Aorta (tissue), 5 donors: ENCODE measurements around the gene PAX7. TPM values are rescaled to one million over a fixed set of nuclear protein-coding genes. Genes with fewer than 3 reads are reported as not detected.

Experiments
- ATAC-seq: fragments of 200-7000 bp; cut with Tn5 transposase; one replicate; pipeline ENCODE4 v1.9.1; 2022; ENCODE audit warnings: moderate library complexity; ENCODE audit not compliant: low FRiP score
- DNase-seq, 2 donors: peaks; one replicate each; pipeline ENCODE4 v3.0.0-alpha.2; 2020
- H3K27ac ChIP-seq, 2 donors: one replicate each; pipeline ENCODE4 v1.5.1; 2013; ENCODE audit warnings: low read length in 2 of 2, mild to moderate bottlenecking in 2 of 2, moderate library complexity in 2 of 2, control low read depth in 1 of 2, inconsistent platforms in 1 of 2, low read depth in 1 of 2
- H3K27me3 ChIP-seq, 2 donors: one replicate each; pipeline ENCODE4 v1.6.1; 2013; ENCODE audit warnings: control low read depth in 1 of 2, low read length in 1 of 2, mild to moderate bottlenecking in 1 of 2, moderate library complexity in 1 of 2; ENCODE audit not compliant: insufficient read depth in 2 of 2, control insufficient read depth in 1 of 2
- H3K36me3 ChIP-seq, 2 donors: one replicate each; pipeline ENCODE4 v1.6.1; 2013; ENCODE audit warnings: control low read depth in 1 of 2, low read length in 1 of 2, mild to moderate bottlenecking in 1 of 2; ENCODE audit not compliant: insufficient read depth in 2 of 2, control insufficient read depth in 1 of 2
- H3K4me1 ChIP-seq, 2 donors: one replicate each; pipeline ENCODE4 v1.6.1; 2013; ENCODE audit warnings: low read length in 2 of 2, control low read depth in 1 of 2, mild to moderate bottlenecking in 1 of 2, moderate library complexity in 1 of 2; ENCODE audit not compliant: insufficient read depth in 2 of 2, control insufficient read depth in 1 of 2
- H3K4me3 ChIP-seq, 2 donors: one replicate each; pipeline ENCODE4 v1.5.1; 2013; ENCODE audit warnings: low read length in 2 of 2, control low read depth in 1 of 2, mild to moderate bottlenecking in 1 of 2
- H3K9me3 ChIP-seq: one replicate; pipeline ENCODE4 v1.6.1; 2013; ENCODE audit warnings: mild to moderate bottlenecking, low read length; ENCODE audit not compliant: control insufficient read depth
- WGBS, 2 donors: extraction: QIAGEN DNeasy Blood & Tissue Kit; methylation state at CpG; one replicate each; pipeline ENCODE4 v1.1.7; 2013; 5-methylcytosine and 5-hydroxymethylcytosine counted together
- intact Hi-C, 2 donors: fragments of 100-400 bp; cut with DNase I; formaldehyde crosslinking; loops; one replicate each; pipeline versions ENCODE4 v1.14.2 to v1.15.0; 2022
- polyA plus RNA-seq, 2 donors: library from polyadenylated mRNA; stranded (reverse); fragments of 200-250 nt; gene quantifications; one replicate each; pipeline ENCODE4 v1.2.3, GENCODE V29; 2013
- total RNA-seq, 2 donors: library from RNA; stranded (reverse); fragmentation: NEBNext Ultra II Directional; extraction: Animal tissue kit (Norgen Biotek cat#: 25700); gene quantifications; one replicate each; pipeline ENCODE4 v1.2.1, GENCODE V29; 2021
- donor health status: healthy with polysubstance abuse.
- donor health status: Bipolar disorder and iron deficiency.
- donor health status: DM: no; HTN: no; CAD: no.
- donor health status: DM: no; HTN: no; CAD: no.
- donor health status: DM: yes; HTN: yes; CAD: no.

The PAX7 gene
- total and polyA plus RNA-seq, 4 donors: not detected

DNA sequence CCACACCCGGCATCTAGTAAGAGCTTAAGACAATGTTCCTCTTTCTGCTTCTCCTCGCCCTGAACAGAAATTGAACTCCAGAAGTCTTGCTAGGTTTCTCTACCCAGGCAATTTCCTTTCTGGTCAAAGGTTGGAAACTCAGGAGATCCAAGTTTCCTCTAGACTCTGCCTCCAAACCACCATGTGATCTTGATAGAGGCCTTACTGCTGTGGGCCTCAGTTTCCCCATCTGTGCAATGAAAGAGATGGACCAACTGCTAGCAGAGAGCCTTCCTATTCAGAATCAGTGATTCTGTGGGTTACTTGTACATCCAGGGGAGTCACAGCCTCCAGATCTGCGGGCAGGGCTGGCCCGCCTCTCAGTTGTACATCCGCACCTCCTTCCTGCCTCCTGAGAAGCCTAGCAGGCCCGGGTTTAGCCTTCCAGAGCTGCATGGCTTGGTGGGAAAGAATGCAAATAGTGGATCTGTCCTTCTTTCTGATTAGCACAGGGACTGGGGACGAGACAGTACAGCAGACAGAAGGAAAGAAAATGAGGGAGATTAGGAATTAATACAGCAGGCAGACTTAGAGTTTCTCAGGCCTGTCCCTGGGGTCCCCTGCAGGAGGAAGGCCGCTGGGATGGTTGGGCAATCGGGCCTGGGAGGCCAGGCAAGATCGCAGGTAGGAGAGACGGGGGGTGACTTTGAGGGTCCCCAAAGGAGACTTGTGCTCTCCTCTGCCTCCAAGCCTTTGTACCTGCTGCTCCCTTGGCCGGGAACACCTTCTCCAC, 83.9 kb downstream of the PAX7 start:
- no peaks in the 10 kb centered on the region for H3K27me3 ChIP-seq
- DNase-seq: no peak
- 84 to 88% methylated on average over 12 of the region's 12 CpGs for WGBS, 2 donors
- H3K36me3 ChIP-seq: no peaks in the 10 kb centered on the region
- no peaks in the 10 kb centered on the region for H3K9me3 ChIP-seq
- H3K4me1 ChIP-seq: no peaks in the 10 kb centered on the region
- ATAC-seq: no peak
- intact Hi-C loops: no loop called here
- no peak overlapping the region for H3K27ac ChIP-seq
- no peak overlapping the region for H3K4me3 ChIP-seq

DNA sequence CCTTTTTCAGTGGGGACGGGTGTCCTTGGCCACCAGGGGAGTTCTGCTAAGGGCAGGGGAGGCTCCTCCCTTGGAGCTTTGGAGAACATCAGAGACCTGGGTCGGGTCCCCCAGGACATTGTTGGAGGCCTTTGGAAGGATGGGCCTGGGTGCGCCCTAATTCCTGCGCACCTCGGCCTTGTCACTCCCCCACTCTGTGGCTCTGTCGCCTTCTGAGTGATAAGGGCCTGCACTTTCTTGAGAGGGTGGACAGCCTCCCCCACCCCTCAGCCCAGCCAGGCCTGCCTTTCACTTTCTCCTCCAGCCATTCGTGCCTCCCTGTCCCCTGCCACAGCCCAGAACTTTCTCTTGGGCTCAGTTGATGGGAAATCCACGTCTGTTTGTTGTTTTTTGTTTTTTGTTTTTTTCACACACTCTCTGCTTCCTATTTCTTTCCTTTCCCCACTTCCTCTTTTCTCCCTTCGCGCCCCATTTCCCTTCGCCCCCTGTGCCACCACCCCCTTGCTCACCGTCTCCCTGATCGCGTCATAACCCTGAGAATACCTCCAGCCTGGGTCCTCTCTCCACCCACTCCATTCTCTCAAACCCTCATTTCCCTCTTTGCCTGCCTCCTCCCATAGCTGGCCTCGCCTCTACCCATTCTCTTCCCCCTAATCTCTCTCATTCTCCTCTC, 85.6 kb downstream of the PAX7 start:
- H3K4me3 ChIP-seq: no peak overlapping the region
- no peaks in the 10 kb centered on the region for H3K9me3 ChIP-seq
- H3K27ac ChIP-seq: no peak overlapping the region
- H3K27me3 ChIP-seq: no peaks in the 10 kb centered on the region
- WGBS, 2 donors: 52 to 55% methylated on average over 15 of the region's 15 CpGs
- no peaks in the 10 kb centered on the region for H3K36me3 ChIP-seq
- H3K4me1 ChIP-seq: no peaks in the 10 kb centered on the region
- intact Hi-C loops: no loop called here
- ATAC-seq (no peak), DNase-seq (no peak)

DNA sequence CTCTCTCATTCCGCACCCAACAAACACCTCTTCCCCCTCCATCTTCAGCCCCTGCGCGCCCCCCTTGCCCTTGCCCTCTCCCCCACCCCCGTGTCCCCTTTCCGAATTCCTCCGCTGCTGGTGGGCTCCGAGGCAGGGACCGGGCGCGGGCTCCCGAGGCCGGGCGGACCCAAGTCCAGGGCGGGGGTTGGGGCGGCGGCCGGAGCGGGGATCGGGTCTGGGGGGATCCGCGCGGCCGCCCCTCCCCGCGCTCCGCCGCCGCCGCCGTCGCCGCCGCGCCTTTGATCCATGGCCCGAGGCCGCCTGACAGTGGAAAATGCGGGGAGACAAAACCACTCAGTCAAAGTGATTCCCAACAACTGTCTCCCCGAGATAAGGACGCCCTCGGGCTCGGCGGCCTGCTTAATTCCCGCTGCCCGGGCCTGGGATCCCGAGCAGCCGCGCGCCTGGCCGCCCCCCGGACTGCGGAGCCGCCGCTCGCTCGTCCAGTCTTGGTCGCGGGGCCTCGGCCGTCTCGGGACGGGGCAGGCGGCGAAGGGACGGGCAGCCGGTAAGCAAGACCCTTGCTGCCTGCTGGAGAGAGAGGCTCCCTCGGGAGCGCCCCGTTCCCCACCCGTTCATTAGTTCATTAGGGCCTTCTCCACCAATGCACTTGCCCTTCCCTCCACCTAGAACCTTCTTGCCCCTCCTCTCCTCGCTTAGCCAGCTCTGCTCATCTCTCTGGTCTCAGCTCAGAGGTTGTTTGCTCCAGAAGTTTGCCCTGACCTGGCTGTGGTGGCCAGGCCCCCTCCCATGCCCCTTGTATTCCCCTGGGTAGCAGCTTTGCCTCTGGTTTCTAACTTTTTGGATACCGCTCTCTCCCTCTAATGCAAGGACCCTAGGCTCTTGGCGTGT, 86.4 kb downstream of the PAX7 start:
- Histone ChIP-seq H3K4me3 (no peak overlapping the region), H3K27me3 (no peaks in the 10 kb centered on the region), H3K36me3 (no peaks in the 10 kb centered on the region), H3K27ac (no peak overlapping the region), H3K9me3 (no peaks in the 10 kb centered on the region), H3K4me1 (no peaks in the 10 kb centered on the region)
- ATAC-seq (no peak), DNase-seq (no peak)
- intact Hi-C loops: no loop called here
- 11 to 15% methylated on average over 49 to 72 of the region's 72 CpGs for WGBS, 2 donors

DNA sequence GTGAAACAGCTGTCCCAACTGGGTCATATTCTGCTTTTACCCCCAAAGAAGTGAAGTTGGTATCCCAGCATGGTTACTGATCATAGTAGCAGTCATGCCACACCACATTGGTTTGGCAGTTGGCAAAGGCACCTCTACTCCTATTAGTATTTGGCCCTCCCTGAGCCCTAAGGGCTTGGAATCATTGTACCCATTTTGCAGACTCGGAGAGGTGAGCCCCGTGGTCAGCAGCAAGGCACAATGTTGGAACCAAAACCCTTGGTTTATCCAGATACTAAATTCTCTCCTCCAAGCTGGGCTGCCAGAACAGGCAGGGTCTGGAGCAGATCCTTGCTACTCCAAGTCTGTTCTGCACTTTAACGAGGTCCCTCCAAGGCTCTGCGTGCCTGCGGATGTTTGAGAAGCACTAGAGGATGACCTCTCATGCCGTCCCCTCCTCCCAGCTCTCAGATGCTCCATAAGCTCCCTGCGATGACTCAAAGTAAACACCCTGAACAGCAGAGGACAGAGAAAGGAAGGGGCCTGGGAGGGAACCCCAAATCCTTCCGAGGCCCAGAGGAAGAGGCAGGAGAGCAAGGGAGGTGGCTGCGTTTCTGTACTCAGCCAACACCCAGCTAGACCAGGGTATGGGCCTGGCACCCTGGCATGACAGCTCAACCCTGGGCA, 89.3 kb downstream of the PAX7 start:
- ATAC-seq (no peak), DNase-seq (no peak)
- Histone ChIP-seq H3K4me1 (no peaks in the 10 kb centered on the region), H3K9me3 (no peaks in the 10 kb centered on the region), H3K27me3 (no peaks in the 10 kb centered on the region), H3K4me3 (no peak overlapping the region), H3K27ac (no peak overlapping the region), H3K36me3 (no peaks in the 10 kb centered on the region)
- 61 to 74% methylated on average over 9 of the region's 9 CpGs for WGBS, 2 donors
- intact Hi-C loops: no loop called here

DNA sequence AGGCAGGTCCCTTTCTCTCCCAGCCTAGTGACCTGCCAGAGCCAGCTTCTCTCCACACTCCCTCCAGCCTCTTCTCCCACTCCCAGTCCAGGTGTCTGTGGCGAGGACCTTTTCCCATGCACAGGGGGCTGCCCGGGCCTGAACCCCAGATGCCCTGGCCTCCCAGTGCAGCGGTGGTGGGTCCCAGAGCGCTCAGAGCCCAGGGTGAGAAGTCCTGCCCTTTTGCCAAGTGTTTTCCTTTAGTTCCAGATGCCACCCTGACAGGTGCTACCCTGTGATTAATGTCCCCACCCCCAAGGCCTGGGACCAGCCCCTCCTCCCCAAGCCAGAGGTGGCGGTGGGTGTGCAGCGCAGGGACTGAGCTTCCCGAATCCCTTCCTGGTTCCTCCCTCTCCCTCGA, 90.4 kb downstream of the PAX7 start:
- no peaks in the 10 kb centered on the region for H3K36me3 ChIP-seq

DNA sequence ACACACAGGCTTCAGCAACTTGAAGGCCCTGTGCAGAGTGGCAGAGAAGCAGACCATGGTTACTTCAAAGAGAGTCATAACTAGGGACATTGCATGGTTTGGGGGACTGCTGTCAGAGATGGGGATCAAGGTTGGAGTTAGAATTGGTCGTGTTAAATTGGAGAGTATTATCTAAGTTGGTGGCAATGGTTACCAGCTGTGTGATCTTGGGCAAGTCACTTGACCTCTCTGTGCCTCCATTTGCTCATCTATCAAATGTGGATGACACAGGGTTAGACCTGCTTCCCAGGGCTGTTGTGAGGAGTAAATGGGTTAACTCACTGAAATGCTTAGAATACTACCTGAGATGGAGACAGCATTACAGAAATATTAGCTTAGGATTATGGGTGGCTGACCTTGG, 91.1 kb downstream of the PAX7 start:
- intact Hi-C loops: no loop called here
- ATAC-seq: no peak
- DNase-seq: no peak
- H3K4me1 ChIP-seq: no peaks in the 10 kb centered on the region
- no peaks in the 10 kb centered on the region for H3K36me3 ChIP-seq
- H3K27ac ChIP-seq: no peak overlapping the region
- H3K27me3 ChIP-seq: no peaks in the 10 kb centered on the region
- H3K4me3 ChIP-seq: no peak overlapping the region
- no peaks in the 10 kb centered on the region for H3K9me3 ChIP-seq
- 83 to 94% methylated on average over 1 of the region's 1 CpG for WGBS, 2 donors

More for the DNA sequence above, 90.4 kb downstream of the PAX7 start:
- H3K4me3 ChIP-seq: no peak overlapping the region
- intact Hi-C loops: no loop called here
- DNase-seq (no peak), ATAC-seq (no peak)
- no peaks in the 10 kb centered on the region for H3K4me1 ChIP-seq
- H3K27ac ChIP-seq: no peak overlapping the region
- H3K27me3 ChIP-seq: no peaks in the 10 kb centered on the region
- 48 to 62% methylated on average over 8 of the region's 8 CpGs for WGBS, 2 donors
- H3K9me3 ChIP-seq: no peaks in the 10 kb centered on the region

DNA sequence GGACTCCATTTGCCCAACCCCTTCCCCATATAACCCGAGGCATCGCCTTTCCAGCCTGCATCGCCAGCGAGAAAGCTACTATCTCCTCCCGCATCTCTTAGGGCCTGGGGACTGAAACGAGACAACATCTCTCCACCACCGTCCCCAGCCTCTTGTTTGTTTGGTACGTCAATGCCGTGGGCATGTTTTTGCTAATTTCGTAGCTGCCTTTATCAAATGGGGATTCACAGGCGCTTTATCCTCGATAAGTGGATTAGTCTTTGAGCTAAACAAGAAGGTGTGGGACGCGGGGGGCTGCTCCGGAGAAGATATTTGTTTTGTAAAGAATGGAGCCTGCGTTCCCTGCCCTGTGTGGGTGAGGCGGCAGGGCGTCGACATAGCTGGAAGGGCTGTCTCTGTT, 91.6 kb downstream of the PAX7 start:
- H3K9me3 ChIP-seq: no peaks in the 10 kb centered on the region
- DNase-seq (no peak), ATAC-seq (no peak)
- no peak overlapping the region for H3K27ac ChIP-seq
- no peaks in the 10 kb centered on the region for H3K36me3 ChIP-seq
- no peaks in the 10 kb centered on the region for H3K4me1 ChIP-seq
- intact Hi-C loops: no loop called here
- WGBS, 2 donors: 71 to 74% methylated on average over 19 of the region's 19 CpGs
- no peaks in the 10 kb centered on the region for H3K27me3 ChIP-seq
- no peak overlapping the region for H3K4me3 ChIP-seq

DNA sequence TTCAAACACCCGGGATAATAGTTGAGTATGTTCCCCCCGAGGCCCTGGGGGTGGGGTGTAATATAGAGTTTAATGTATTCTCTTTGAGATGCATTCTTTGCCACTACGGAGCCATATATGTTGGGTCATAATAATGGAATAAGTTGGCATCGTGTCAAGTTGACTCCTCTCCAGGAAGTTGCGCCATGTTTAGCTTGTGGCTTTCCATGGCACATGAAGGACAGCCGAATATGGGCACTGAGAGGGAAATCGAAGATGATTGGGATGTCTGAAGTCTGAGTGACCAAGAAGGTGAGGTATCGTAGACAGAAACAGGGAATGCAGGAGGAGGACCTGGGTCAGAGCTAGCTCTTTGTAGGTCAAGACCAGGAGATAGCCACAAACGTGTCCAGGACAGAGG, 92.6 kb downstream of the PAX7 start:
- intact Hi-C loops: no loop called here
- H3K27me3 ChIP-seq: no peaks in the 10 kb centered on the region
- no peaks in the 10 kb centered on the region for H3K36me3 ChIP-seq
- no peaks in the 10 kb centered on the region for H3K9me3 ChIP-seq
- 74 to 82% methylated on average over 9 of the region's 9 CpGs for WGBS, 2 donors
- DNase-seq: no peak
- no peak overlapping the region for H3K4me3 ChIP-seq
- H3K4me1 ChIP-seq: no peaks in the 10 kb centered on the region
- ATAC-seq: no peak
- no peak overlapping the region for H3K27ac ChIP-seq
